Subcutaneous abdominal adipose tissue (tissue), 5 donors: ENCODE results near the gene LEMD2.
"Not testable (repeated sequence)": the region's sequence is repeated elsewhere in the genome, so short reads cannot be mapped to it uniquely, and the experiment has no call there.

ENCODE experiments used
- H3K27ac ChIP-seq: one replicate; pipeline ENCODE4 v1.7.0; 2013; ENCODE audit warnings: low read depth, mild to moderate bottlenecking, inconsistent platforms, low read length, moderate library complexity
- H3K27me3 ChIP-seq, 5 donors: one replicate each; pipeline ENCODE4 v1.7.0; 2013; ENCODE audit warnings: low read length in 5 of 5, inconsistent platforms in 1 of 5; ENCODE audit not compliant: control insufficient read depth in 5 of 5, insufficient read depth in 4 of 5
- H3K36me3 ChIP-seq, 5 donors: one replicate each; pipeline ENCODE4 v1.7.0; 2013; ENCODE audit warnings: low read length in 5 of 5; ENCODE audit not compliant: control insufficient read depth in 5 of 5, insufficient read depth in 5 of 5
- H3K4me1 ChIP-seq, 5 donors: one replicate each; pipeline ENCODE4 v1.7.0; 2013; ENCODE audit warnings: low read length in 5 of 5, mild to moderate bottlenecking in 3 of 5, moderate library complexity in 1 of 5; ENCODE audit not compliant: control insufficient read depth in 5 of 5, insufficient read depth in 5 of 5
- H3K4me3 ChIP-seq, 5 donors: one replicate each; pipeline ENCODE4 v1.7.0; 2013; ENCODE audit warnings: low read length in 5 of 5, low read depth in 1 of 5
- H3K9ac ChIP-seq, 5 donors: one replicate each; pipeline ENCODE4 v1.7.0; 2013; ENCODE audit warnings: low read length in 5 of 5, mild to moderate bottlenecking in 4 of 5, moderate library complexity in 3 of 5
- H3K9me3 ChIP-seq, 5 donors: one replicate each; pipeline ENCODE4 v1.7.0; 2013; ENCODE audit warnings: low read length in 5 of 5; ENCODE audit not compliant: control insufficient read depth in 5 of 5
- donor health status: healthy.
- donor health status: healthy.
- donor health status: healthy.
- donor health status: healthy.
- donor health status: healthy.

The LEMD2 gene

GRCh38 chr6:33788694-33789549 is at the start of gene LEMD2:
Gene LEMD2 (minus strand): TSS chr6:33789130. CDS start chr6:33789116, 14 bp downstream.
- Histone ChIP-seq H3K9ac (peak within 1 kb of the TSS; percentile 74 to 100 (median 84)), H3K4me1 (peaks cover 15 to 49% (median 43%) of the 10 kb centered on the region in 5 donors), H3K27me3 (peaks cover 3 to 8% (median 6%) of the 10 kb centered on the region in 5 donors), H3K9me3 (no peaks in the 10 kb centered on the region), H3K27ac (peak within 1 kb of the TSS; percentile 93), H3K36me3 (peaks cover 0 to 13% (median 7%) of the 10 kb centered on the region in 5 donors), H3K4me3 (peak within 1 kb of the TSS; percentile 62 to 84 (median 80))

DNA sequence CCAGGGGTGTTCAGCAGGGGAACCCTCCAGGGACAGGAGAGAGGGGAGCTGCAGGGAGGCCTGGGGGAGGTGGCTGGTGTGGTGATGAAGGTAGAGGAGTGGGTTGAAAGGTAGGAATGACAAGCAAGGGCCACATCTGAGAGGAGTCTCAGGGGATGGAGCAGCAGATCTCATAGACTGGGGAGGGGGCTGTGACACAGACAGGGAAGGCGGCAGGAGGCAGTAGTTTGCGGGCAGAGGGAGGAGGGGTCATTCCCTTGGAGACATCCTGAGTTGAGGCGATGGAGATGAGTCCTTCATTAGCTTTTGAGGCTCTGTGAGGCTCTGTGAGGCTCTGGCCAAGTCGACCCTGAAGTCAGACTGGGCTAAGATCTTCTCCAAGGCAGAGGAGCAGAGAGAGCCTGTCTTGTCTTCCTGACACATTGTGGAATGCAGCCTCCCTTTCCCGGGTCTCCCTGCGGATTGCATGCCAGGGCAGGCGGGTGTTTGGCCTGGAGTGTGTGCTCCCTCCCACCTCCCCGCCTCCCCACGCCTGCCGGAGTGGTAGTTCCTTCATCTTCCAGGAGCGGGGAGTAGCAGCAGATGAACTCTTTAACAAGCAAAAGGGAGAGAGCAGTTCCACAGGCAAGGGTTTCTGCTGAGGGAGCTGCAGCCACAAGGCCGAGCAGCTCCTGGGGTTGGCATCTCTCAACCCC is 49.2 kb upstream of the LEMD2 start:
- Histone ChIP-seq H3K4me3 (no peak overlapping the region), H3K4me1 (peaks cover 5 to 24% (median 14%) of the 10 kb centered on the region in 5 donors), H3K27ac (no peak overlapping the region), H3K9me3 (peaks cover 4 to 9% (median 7%) of the 10 kb centered on the region in 5 donors), H3K27me3 (peaks cover 0 to 3% (median 0%) of the 10 kb centered on the region in 5 donors), H3K36me3 (no peaks in the 10 kb centered on the region), H3K9ac (no peak overlapping the region)

- H3K27me3 ChIP-seq = no peaks in the 10 kb centered on the region
- H3K36me3 ChIP-seq = no peaks in the 10 kb centered on the region
- peaks cover 4 to 9% (median 7%) of the 10 kb centered on the region in 5 donors for H3K9me3 ChIP-seq
- no peak overlapping the region for H3K27ac ChIP-seq
- H3K4me3 ChIP-seq = peak overlapping the region in 1 of 5 donors; percentile 12
- peaks cover 5 to 24% (median 14%) of the 10 kb centered on the region in 5 donors for H3K4me1 ChIP-seq
- H3K9ac ChIP-seq = no peak overlapping the region
Observed at GRCh38 chr6:33836806-33837469, 48.0 kb upstream of the LEMD2 start.

DNA sequence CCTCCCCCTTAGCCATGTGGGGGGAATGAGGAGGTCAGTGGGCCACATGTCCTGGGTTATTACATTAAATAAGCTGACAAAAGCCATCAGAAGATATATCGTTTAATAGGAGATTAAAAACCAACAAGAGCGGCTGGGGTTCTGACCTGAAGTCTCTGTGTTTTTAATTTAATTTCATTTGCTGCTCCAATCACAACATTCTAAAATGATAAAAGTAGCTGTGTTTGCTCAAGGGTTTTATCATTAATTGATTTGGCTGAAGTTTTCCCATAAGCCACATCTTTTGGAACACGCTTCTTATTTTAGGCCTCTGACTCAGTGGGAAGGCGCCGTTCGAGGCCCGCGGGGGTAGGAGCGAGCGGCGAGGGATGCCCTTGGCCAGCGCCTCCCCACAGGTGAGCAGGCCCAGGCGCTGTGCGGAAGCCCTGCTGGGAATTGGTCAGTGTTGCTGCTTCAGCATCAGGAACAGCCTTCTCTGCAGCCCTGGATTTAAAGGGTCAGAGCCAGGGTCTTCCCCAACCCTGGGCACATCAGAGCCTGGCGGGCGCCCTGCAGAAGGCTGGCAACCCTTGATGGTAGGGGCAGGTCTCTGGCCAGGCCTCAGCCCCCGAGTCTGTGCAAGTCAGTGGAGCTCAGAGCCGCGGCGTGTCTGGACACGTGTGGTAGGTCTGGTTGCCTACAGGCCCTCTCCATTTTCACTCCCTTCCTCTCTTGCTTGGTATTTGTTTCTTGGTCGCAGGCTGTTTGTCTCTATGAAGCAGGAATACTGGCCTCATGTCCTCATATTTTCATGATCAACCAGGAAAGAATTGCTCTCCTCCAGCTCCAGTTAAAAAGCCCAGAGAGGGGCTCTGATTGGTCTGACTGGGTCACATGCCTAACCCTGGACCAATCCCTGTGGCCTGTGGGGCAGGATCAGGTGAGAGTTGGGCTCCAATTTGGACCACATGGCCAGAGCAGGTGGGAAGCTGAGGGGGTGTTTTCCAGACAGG is 45.8 kb upstream of the LEMD2 start:
- Histone ChIP-seq H3K9ac (no peak overlapping the region), H3K4me1 (peaks cover 0 to 13% (median 3%) of the 10 kb centered on the region in 5 donors), H3K27me3 (peaks cover 0 to 15% (median 13%) of the 10 kb centered on the region in 5 donors), H3K9me3 (peaks cover 4 to 9% (median 7%) of the 10 kb centered on the region in 5 donors), H3K4me3 (no peak overlapping the region), H3K27ac (no peak overlapping the region), H3K36me3 (no peaks in the 10 kb centered on the region)

DNA sequence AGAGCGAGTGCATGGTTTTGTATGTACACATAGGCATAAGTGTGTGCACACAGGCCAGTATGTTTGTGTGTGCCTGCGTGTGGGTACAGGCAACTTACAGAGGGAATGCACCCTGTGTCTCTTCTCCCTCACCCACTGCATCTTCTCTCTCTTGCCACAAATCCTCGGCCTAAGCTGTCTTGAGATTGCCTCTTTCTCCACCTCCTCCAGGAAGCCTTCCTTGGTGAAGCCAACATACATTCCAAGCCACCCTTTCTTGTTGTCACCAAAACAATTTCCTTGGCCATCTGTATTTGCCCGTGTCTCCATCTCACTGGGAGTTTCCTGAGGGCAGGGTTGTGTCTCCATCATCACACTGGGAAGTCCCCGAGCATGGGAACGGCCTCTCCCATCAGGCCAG is 44.7 kb upstream of the LEMD2 start:
- no peaks in the 10 kb centered on the region for H3K36me3 ChIP-seq
- no peak overlapping the region for H3K27ac ChIP-seq
- no peak overlapping the region for H3K9ac ChIP-seq
- peaks cover under 1 to 18% (median 17%) of the 10 kb centered on the region in 5 donors for H3K27me3 ChIP-seq
- no peak overlapping the region for H3K4me3 ChIP-seq
- H3K9me3 ChIP-seq = peaks cover 4 to 9% (median 7%) of the 10 kb centered on the region in 5 donors
- H3K4me1 ChIP-seq = peaks cover 0 to 6% (median 0%) of the 10 kb centered on the region in 5 donors

DNA sequence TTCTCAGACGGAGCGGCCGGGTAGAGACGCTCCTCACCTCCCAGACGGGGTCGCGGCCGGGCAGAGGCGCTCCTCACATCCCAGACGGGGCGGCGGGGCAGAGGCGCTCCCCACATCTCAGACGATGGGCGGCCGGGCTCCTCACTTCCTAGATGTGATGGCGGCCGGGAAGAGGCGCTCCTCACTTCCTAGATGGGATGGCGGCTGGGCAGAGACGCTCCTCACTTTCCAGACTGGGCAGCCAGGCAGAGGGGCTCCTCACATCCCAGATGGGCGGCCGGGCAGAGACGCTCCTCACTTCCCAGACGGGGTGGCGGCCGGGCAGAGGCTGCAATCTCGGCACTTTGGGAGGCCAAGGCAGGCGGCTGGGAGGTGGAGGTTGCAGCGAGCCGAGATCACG is 43.9 kb upstream of the LEMD2 start:
- peaks cover 8 to 24% (median 18%) of the 10 kb centered on the region in 5 donors for H3K27me3 ChIP-seq
- not testable (repeated sequence) for H3K9me3 ChIP-seq, H3K27ac ChIP-seq, H3K36me3 ChIP-seq, H3K4me3 ChIP-seq, H3K4me1 ChIP-seq, H3K9ac ChIP-seq

DNA sequence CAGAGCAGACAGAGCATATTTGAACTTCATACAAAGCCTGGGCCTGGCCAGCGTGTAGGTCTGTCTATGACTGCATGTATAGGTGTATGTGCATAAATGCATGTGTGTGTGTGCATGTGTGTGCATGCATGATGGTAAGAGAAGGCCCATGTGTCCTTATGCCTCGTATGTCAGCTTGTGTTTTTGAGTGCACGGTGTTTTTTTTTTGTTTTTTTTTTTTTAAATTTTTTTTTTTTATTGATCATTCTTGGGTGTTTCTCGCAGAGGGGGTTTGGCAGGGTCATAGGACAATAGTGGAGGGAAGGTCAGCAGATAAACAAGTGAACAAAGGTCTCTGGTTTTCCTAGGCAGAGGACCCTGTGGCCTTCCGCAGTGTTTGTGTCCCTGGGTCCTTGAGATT is 42.8 kb upstream of the LEMD2 start:
- not testable (repeated sequence) for H3K9ac ChIP-seq, H3K4me1 ChIP-seq, H3K9me3 ChIP-seq, H3K27ac ChIP-seq, H3K4me3 ChIP-seq, H3K36me3 ChIP-seq
- H3K27me3 ChIP-seq = peaks cover 13 to 25% (median 19%) of the 10 kb centered on the region in 5 donors

DNA sequence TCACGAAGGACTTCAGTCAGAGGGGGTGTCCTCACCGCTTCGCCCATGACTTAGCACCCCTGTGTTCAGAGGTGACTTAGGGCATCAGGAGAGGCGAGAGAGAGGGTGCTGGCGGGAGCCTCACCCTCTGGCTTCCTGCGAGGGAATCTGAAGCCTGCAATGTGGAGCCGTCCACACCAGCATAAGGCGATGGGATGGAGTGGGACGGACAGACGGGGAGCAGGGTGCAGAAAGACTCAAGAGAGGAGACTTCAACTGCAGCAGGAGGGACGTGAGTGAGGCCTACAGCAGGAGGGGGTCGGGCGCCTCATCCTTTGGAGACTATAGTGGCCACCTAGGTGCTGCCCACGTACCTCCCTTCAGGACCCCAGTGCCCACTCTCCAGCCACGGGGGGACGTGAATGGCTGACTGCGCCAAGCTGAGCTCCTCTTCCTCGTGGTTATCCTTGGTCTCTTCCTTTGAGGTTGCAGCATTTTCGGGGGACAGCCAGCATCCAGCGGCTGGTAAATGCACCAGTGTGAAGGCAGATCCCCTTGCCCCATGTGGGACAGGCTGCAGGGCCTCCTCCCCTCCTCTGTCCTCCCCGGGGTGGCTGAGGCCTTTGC is 41.8 kb upstream of the LEMD2 start:
- Histone ChIP-seq H3K9ac (no peak overlapping the region), H3K4me1 (no peaks in the 10 kb centered on the region), H3K4me3 (no peak overlapping the region), H3K9me3 (no peaks in the 10 kb centered on the region), H3K27me3 (peaks cover 13 to 25% (median 20%) of the 10 kb centered on the region in 5 donors), H3K27ac (no peak overlapping the region), H3K36me3 (no peaks in the 10 kb centered on the region)
